Activated CD4-positive, alpha-beta T cell treated with anti-CD3 and anti-CD28 coated beads, Interleukin-2, amount 10 ng/mL, durations not matched to agents 24 days and 14 days (primary cell): ENCODE results near the gene SLC38A9. TPM values are rescaled to one million over a fixed set of nuclear protein-coding genes. Genes with fewer than 3 reads are reported as not detected.
"Not testable (repeated sequence)": the region's sequence is repeated elsewhere in the genome, so short reads cannot be mapped to it uniquely, and the experiment has no call there.

Source experiments
- DNase-seq: peaks from one replicate; pipeline ENCODE4 v3.0.0; 2022
- H3K27ac Mint-ChIP-seq: one replicate; pipeline ENCODE4 v1.8.0; 2022; ENCODE audit warnings: mild to moderate bottlenecking, mixed read lengths
- H3K27me3 Mint-ChIP-seq: one replicate; pipeline ENCODE4 v1.8.0; 2022; ENCODE audit warnings: mixed read lengths
- H3K36me3 Mint-ChIP-seq: one replicate; pipeline ENCODE4 v1.8.0; 2022; ENCODE audit warnings: low read depth, mild to moderate bottlenecking, mixed read lengths
- H3K4me1 Mint-ChIP-seq: one replicate; pipeline ENCODE4 v1.8.0; 2021; ENCODE audit warnings: mixed read lengths
- H3K4me3 Mint-ChIP-seq: one replicate; pipeline ENCODE4 v1.8.0; 2022; ENCODE audit warnings: mild to moderate bottlenecking, moderate library complexity, mixed read lengths
- H3K9me3 Mint-ChIP-seq: one replicate; pipeline ENCODE4 v1.8.0; 2021; ENCODE audit warnings: mixed read lengths
- intact Hi-C: fragments of 100-400 bp; cut with micrococcal nuclease; formaldehyde crosslinking; loops from one replicate; pipeline ENCODE4 v1.15.1; 2023
- total RNA-seq: library from RNA; stranded (reverse); gene quantifications from 2 replicates; pipeline ENCODE4 v1.2.3, GENCODE V29; 2022

The SLC38A9 gene
- total RNA-seq, 1 donor from 2014 or later = 21.4 TPM

DNA sequence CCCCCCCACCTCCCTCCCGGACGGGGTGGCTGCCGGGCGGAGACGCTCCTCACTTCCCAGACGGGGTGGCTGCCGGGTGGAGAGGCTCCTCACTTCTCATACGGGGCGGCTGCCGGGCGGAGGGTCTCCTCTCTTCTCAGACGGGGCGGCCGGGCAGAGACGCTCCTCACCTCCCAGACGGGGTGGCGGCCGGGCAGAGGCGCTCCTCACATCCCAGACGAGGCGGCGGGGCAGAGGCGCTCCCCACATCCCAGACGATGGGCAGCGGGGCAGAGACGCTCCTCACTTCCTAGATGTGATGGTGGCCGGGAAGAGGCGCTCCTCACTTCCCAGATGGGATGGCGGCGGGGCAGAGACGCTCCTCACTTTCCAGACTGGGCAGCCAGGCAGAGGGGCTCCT lies 15.4 kb downstream of the SLC38A9 start:
- DNase-seq, H3K9me3 Mint-ChIP-seq, H3K27me3 Mint-ChIP-seq, intact Hi-C loops, H3K27ac Mint-ChIP-seq, H3K4me3 Mint-ChIP-seq: not testable (repeated sequence)
- Mint-ChIP-seq H3K36me3 (peaks cover 24% of the 10 kb centered on the region), H3K4me1 (peaks cover 17% of the 10 kb centered on the region)

DNA sequence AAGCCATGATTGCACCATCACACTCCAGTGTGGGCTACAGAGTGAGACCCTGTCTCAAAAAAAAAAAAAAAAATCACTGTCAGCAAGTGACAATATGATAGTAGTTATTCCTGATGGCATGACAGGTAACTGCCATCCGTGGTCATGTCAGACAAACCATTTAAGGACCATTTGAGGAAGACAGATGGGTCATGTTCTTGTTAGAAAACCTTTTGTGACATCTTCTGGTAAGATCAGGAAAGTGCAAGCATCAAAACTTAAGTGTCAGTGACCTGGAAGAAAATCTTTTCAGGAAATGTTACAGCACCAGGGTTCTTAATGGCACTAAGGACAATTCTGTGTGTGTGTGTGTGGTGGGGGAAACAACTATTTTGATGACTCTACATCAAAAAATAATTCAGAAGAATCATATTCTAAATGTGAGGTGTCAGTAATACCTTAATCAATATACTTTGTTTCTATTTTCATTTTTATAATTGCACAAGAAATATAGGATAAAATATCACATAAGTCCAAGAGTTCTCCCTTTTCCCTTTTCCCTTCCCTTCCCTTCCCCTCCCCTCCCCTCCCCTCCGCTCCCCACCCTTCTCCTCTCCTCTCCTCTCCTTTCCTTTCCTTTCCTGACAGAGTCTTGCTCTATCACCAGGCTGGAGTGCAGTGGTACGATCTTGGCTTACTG lies 17.8 kb downstream of the SLC38A9 start:
- Mint-ChIP-seq H3K36me3 (peaks cover 18% of the 10 kb centered on the region), H3K27ac (no peak overlapping the region), H3K9me3 (no peaks in the 10 kb centered on the region), H3K4me3 (no peak overlapping the region), H3K27me3 (no peaks in the 10 kb centered on the region), H3K4me1 (peaks cover 13% of the 10 kb centered on the region)
- DNase-seq = peak; percentile 65
- intact Hi-C loops = loop anchor here (5.0 kb wide), 1 partner anchor 162 kb away; the partner anchor contains the start of gene PLPP1

DNA sequence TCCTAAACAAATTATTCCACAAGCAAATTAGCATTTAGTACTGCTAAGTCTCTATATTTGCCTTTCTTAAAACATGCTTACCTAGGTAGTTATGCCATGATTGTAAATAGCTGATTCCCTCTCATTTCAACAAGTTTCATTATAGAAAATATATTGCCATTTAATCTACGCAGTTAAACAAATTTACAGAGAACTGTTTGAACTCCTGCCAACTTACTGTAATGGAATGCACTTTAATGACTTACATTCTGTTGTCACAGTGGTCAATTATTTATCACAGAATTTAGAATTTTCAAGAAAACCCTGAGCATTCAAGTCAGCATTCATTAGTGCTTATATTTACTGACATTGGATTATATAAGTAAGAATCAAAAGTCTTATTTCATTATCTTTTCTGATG lies 19.6 kb downstream of the SLC38A9 start:
- H3K27ac Mint-ChIP-seq = no peak overlapping the region
- H3K4me3 Mint-ChIP-seq = no peak overlapping the region
- peaks cover 12% of the 10 kb centered on the region for H3K4me1 Mint-ChIP-seq
- peaks cover 19% of the 10 kb centered on the region for H3K36me3 Mint-ChIP-seq
- no peaks in the 10 kb centered on the region for H3K9me3 Mint-ChIP-seq
- no peak for DNase-seq
- H3K27me3 Mint-ChIP-seq = no peaks in the 10 kb centered on the region
- intact Hi-C loops = loop anchor here (2.0 to 5.0 kb wide), 2 partner anchors 160 to 286 kb away; partner anchors contain the start of gene PLPP1

DNA sequence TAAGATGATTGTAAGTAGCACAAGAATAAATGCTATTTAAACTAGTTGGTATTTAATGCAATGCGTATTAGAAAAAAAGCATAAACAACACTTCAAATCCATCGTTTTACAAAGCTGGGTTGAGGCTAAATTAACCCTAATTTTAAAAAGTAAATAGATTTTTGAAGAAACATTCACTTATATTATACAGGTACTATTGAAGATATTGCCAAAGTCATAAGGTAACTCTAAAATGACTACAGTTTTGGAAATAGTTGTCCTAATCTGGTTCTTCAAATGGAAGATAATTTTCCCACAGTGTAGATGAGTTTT lies 20.1 kb downstream of the SLC38A9 start:
- no peaks in the 10 kb centered on the region for H3K9me3 Mint-ChIP-seq

DNA sequence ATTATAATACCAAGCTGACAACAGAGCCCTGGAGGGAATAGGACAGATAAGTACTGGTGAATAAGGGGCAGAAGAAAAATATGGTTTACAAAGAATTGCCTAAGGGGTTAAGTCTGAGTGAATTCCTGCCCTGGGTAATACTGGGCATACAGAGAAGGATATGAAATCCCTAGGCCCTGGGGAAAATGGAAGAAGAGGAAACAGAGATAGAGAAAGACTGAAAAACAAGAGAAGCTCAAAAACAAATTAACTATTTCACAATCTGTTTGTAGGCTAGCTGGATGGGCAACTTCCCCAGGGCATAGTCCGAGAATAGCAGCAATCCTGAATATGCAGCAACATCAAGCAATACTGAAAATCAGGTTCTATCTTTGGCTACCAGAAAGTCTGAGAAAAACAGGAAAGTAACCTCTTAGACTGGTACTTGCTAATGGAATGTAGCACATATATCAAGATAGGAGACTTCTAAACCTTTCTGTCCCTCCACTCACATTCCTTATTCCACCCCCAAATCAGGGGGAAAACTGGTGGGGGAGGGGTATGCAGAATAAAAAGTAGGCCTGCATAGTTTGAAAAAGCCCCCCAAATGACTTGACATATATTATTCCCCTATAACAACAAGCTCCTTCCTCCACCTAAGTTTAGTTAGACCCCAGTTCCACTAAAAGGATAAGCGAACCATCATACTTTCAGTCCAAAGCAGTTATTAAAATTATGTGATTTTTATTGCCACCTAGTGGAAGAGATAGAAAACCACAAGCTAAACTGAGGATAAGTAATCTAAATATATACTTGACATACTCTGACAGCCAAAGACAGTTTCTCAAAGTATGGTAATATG lies 20.6 kb downstream of the SLC38A9 start:
- intact Hi-C loops = loop anchor here (2.0 to 5.0 kb wide), 5 partner anchors 159 to 519 kb away; partner anchors contain the start of genes CDC20B and PLPP1
- Mint-ChIP-seq H3K36me3 (peaks cover 16% of the 10 kb centered on the region), H3K27me3 (no peaks in the 10 kb centered on the region), H3K4me3 (no peak overlapping the region), H3K27ac (no peak overlapping the region), H3K9me3 (no peaks in the 10 kb centered on the region), H3K4me1 (peaks cover 12% of the 10 kb centered on the region)
- no peak for DNase-seq

More for the DNA sequence above, 20.1 kb downstream of the SLC38A9 start:
- Mint-ChIP-seq H3K4me1 (peaks cover 12% of the 10 kb centered on the region), H3K27ac (no peak overlapping the region), H3K27me3 (no peaks in the 10 kb centered on the region), H3K36me3 (peaks cover 16% of the 10 kb centered on the region), H3K4me3 (no peak overlapping the region)
- intact Hi-C loops = loop anchor here (2.0 to 5.0 kb wide), 2 partner anchors 160 to 285 kb away; partner anchors contain the start of gene PLPP1
- DNase-seq = no peak

DNA sequence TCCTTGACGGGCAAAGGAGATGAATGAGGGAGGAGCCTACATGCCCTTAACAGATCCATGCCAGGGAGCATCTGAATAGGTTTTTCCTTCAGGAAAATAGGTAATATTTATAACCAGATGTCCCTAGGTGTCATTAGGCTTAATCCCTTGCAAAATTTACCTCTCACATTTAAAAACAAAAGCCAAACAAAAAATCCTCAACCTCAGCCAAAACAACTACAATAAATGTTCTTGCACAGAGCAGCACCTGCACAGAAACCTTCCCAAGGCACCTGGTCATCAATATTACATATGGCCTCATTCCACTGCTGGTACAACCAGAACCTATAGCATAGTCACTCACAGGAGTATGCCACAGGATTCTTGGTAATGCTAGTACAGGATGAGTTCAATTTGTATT lies 30.1 kb downstream of the SLC38A9 start:
- no peak for DNase-seq
- H3K4me3 Mint-ChIP-seq = no peak overlapping the region
- H3K36me3 Mint-ChIP-seq = peaks cover 15% of the 10 kb centered on the region
- peaks cover 5% of the 10 kb centered on the region for H3K4me1 Mint-ChIP-seq
- no peaks in the 10 kb centered on the region for H3K27me3 Mint-ChIP-seq
- intact Hi-C loops = no loop called here
- no peaks in the 10 kb centered on the region for H3K9me3 Mint-ChIP-seq
- H3K27ac Mint-ChIP-seq = no peak overlapping the region

DNA sequence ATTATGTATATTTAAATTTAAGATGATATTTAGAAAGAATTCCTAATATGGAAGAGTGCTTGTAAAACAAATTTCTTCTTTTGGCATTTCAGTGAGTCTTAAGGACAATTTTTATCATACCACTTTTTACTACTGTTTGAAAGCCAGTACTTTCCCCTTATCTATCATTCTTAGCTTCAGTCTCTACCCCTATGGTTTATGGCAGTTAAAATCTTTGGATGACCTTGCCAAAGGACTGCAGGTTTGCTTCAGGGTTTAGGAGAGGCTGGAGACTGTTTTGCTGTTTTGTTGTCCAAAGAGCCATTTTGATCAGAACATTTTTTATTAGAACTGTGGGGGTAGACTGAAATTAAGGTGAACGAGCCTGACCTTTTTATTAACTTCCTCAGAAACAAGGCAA lies 30.8 kb downstream of the SLC38A9 start:
- Mint-ChIP-seq H3K27ac (no peak overlapping the region), H3K9me3 (no peaks in the 10 kb centered on the region), H3K4me3 (no peak overlapping the region), H3K36me3 (peaks cover 11% of the 10 kb centered on the region), H3K4me1 (peaks cover 7% of the 10 kb centered on the region), H3K27me3 (no peaks in the 10 kb centered on the region)
- DNase-seq = no peak
- intact Hi-C loops = no loop called here

DNA sequence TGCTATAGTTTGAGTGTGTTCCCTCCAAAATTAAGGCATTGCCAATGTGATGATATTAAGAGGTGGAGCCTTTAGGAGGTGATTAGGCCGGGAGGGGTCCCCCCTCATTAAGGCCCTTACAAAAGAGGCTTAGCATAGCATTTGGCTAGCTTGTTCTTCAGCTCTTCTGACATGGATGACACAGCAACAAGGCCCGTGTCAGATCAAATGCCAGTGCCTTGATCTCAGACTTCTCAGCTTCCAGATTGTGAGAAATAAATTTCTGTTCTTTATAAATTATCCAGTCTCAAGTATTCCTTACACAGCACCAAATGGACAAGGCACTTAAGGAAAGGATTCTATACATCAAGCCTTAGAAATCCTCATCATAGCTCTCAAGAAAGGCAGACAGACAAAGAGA lies 31.8 kb downstream of the SLC38A9 start:
- no peaks in the 10 kb centered on the region for H3K27me3 Mint-ChIP-seq

DNA sequence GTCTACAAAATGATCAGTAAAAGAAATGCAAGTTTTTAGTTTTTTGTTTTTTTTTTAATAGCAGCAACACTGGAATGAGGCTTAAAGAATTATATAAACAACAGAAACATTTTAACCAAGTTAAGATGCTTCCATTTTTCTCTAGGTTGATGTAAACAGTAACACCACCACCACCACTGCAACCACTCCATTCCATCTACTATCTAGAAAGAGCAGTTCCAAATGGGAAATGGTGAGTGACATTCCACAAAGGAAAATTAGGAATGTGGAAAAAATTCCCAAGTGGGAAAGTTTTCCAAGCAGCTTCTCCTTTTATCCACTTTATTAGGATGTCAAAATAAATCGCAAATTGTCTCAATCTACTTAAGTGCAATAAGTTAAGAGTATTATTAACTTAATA lies 32.6 kb downstream of the SLC38A9 start:
- intact Hi-C loops = no loop called here
- H3K27ac Mint-ChIP-seq = no peak overlapping the region
- DNase-seq = no peak
- H3K27me3 Mint-ChIP-seq = no peaks in the 10 kb centered on the region
- peaks cover 10% of the 10 kb centered on the region for H3K36me3 Mint-ChIP-seq
- no peaks in the 10 kb centered on the region for H3K9me3 Mint-ChIP-seq
- H3K4me1 Mint-ChIP-seq = peaks cover 16% of the 10 kb centered on the region
- no peak overlapping the region for H3K4me3 Mint-ChIP-seq

More for the DNA sequence above, 31.8 kb downstream of the SLC38A9 start:
- Mint-ChIP-seq H3K36me3 (peaks cover 9% of the 10 kb centered on the region), H3K4me3 (no peak overlapping the region), H3K27ac (no peak overlapping the region), H3K4me1 (peaks cover 12% of the 10 kb centered on the region), H3K9me3 (no peaks in the 10 kb centered on the region)
- DNase-seq = no peak
- intact Hi-C loops = no loop called here

DNA sequence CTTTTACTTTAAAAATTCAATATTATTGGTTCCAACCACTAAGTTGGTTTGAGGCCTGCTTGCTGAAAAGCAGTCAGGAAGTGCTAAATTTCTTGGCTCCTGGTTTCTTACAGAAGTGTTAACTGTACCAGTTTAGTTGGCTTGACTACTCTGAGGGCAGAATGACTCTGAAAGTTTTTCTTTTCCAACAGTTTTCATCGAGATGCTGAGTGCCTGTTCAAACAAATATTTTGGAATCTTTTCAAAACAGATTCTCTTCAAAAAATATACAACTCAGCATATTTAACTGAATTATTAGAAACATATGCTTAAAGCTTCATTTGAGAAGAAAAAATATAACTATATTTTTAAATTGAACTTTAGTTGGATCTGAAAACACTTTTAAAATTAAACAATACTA lies 37.0 kb downstream of the SLC38A9 start:
- intact Hi-C loops = no loop called here
- Mint-ChIP-seq H3K9me3 (no peaks in the 10 kb centered on the region), H3K4me1 (peaks cover 16% of the 10 kb centered on the region), H3K36me3 (peaks cover 11% of the 10 kb centered on the region), H3K27me3 (no peaks in the 10 kb centered on the region), H3K4me3 (no peak overlapping the region), H3K27ac (no peak overlapping the region)
- no peak for DNase-seq

DNA sequence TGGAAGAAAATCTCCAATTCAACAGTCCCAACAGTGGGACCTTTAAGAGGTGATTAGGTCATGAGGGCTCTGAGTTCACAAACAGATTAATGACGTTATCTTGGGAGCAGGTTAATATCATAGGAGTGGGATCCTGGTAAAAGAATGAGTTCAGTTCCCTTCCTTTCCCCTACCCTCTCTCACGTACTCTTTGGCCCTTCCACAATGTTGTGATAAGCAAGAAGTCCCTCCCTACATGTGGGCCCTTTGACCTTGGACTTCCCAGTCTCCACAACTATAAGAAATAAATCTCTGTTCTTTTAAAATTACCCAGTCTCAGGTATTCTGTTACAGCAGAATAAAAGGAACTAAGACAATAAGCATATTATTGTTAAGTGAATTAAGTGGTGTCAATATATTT lies 37.8 kb downstream of the SLC38A9 start:
- no peaks in the 10 kb centered on the region for H3K9me3 Mint-ChIP-seq
- H3K36me3 Mint-ChIP-seq = peaks cover 11% of the 10 kb centered on the region
- no peak for DNase-seq
- no peak overlapping the region for H3K4me3 Mint-ChIP-seq
- no peak overlapping the region for H3K27ac Mint-ChIP-seq
- H3K4me1 Mint-ChIP-seq = peaks cover 16% of the 10 kb centered on the region
- intact Hi-C loops = no loop called here
- H3K27me3 Mint-ChIP-seq = no peaks in the 10 kb centered on the region

DNA sequence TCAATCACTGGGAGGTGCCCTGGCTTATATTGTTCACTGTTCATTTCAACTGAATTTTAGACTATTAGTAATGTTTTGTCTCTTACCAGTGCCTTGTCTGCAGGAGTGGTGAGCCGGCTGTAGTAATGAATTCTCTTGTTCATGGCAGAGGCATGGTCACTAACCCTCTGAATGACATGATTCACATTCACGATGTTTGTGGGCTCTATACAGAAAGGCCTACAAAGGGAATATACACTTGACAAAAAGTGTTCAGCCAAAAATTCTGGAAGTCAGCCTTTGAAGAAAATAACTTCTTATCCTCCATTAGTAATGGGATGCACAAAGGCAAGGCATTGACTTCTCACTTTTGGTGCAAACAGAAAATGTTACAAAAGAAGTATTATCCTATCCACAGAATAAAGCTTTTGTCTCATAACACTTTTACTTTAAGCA lies 39.6 kb downstream of the SLC38A9 start:
- Mint-ChIP-seq H3K4me1 (peaks cover 12% of the 10 kb centered on the region), H3K27me3 (no peaks in the 10 kb centered on the region), H3K4me3 (no peak overlapping the region), H3K9me3 (no peaks in the 10 kb centered on the region), H3K36me3 (peaks cover 12% of the 10 kb centered on the region), H3K27ac (no peak overlapping the region)
- intact Hi-C loops = no loop called here
- DNase-seq = no peak

DNA sequence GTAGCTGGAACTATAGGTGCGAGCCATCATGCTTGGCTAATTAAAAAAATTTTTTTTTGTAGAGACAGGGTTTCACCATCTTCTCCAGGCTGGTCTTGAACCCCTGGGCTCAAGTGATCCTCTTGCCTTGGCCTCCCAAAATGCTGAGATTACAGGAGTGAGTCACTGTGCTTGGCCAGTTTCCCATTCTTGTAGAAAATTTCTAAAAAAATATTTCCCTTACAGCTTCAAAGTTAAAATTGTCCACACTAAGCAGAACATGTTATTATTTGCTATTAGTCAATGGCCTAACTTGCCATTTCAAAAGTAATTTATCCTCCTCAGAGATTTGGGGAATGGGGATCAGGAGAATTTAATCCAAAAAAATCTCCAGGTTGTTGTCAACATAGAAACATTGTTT lies 40.1 kb downstream of the SLC38A9 start:
- no peaks in the 10 kb centered on the region for H3K27me3 Mint-ChIP-seq
- no peak for DNase-seq
- peaks cover 12% of the 10 kb centered on the region for H3K36me3 Mint-ChIP-seq
- intact Hi-C loops = no loop called here
- H3K27ac Mint-ChIP-seq = no peak overlapping the region
- H3K4me1 Mint-ChIP-seq = peaks cover 11% of the 10 kb centered on the region
- no peak overlapping the region for H3K4me3 Mint-ChIP-seq
- H3K9me3 Mint-ChIP-seq = no peaks in the 10 kb centered on the region

DNA sequence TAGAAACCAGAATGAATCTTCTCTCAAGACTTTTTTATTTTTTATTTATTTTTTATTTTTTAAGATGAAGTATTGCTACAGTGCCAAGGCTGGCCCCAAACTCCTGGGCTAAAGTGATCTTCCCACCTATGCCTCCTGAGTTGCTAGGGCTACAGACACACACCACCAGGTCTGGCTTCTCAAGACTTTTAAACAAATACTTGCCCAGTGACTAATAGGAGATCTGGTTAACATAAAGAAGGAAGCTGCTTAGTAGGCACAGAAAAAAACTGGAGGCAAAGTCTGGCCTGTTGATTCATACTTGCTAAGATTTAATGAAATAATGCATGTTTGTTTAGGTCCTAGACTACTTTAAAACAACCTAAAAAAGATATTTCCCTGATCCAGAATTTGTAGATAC lies 43.8 kb downstream of the SLC38A9 start:
- H3K27ac Mint-ChIP-seq = no peak overlapping the region
- no peaks in the 10 kb centered on the region for H3K9me3 Mint-ChIP-seq
- H3K36me3 Mint-ChIP-seq = peaks cover 14% of the 10 kb centered on the region
- intact Hi-C loops = no loop called here
- no peak for DNase-seq
- no peaks in the 10 kb centered on the region for H3K4me1 Mint-ChIP-seq
- no peaks in the 10 kb centered on the region for H3K27me3 Mint-ChIP-seq
- H3K4me3 Mint-ChIP-seq = no peak overlapping the region
